Liver (tissue), 9 donors: ENCODE measurements around the gene TMPRSS7. TPM values are rescaled to one million over a fixed set of nuclear protein-coding genes. Genes with fewer than 3 reads are reported as not detected.

Source experiments
- DNase-seq: peaks from one replicate; pipeline ENCODE4 v3.0.0-alpha.2; 2017; ENCODE audit warnings: low spot score
- H3K27ac ChIP-seq, 2 donors: one replicate each; pipeline ENCODE4 v1.7.0; 2013; ENCODE audit warnings: inconsistent platforms in 2 of 2, low read length in 2 of 2, control low read depth in 1 of 2, low read depth in 1 of 2, mild to moderate bottlenecking in 1 of 2
- H3K27me3 ChIP-seq, 4 donors: one replicate each; pipeline versions ENCODE4 v1.6.1 to v1.7.0; 2013; ENCODE audit warnings: low read length in 3 of 4, inconsistent platforms in 1 of 4, mild to moderate bottlenecking in 1 of 4, moderate library complexity in 1 of 4; ENCODE audit not compliant: control insufficient read depth in 4 of 4, insufficient read depth in 4 of 4
- H3K36me3 ChIP-seq, 4 donors: one replicate each; pipeline versions ENCODE4 v1.6.1 to v1.7.0; 2013; ENCODE audit warnings: low read length in 3 of 4, mild to moderate bottlenecking in 3 of 4, low read depth in 1 of 4, moderate library complexity in 1 of 4; ENCODE audit not compliant: control insufficient read depth in 4 of 4, insufficient read depth in 3 of 4
- H3K4me1 ChIP-seq, 4 donors: one replicate each; pipeline versions ENCODE4 v1.6.1 to v1.7.0; 2013; ENCODE audit warnings: low read length in 3 of 4, mild to moderate bottlenecking in 3 of 4, moderate library complexity in 1 of 4; ENCODE audit not compliant: control insufficient read depth in 4 of 4, insufficient read depth in 4 of 4
- H3K4me3 ChIP-seq, 3 donors: one replicate each; pipeline versions ENCODE4 v1.6.1 to v1.7.0; 2013; ENCODE audit warnings: low read length in 3 of 3, control low read depth in 1 of 3, low read depth in 1 of 3, mild to moderate bottlenecking in 1 of 3
- H3K9ac ChIP-seq, 2 donors: one replicate each; pipeline ENCODE4 v1.7.0; 2013; ENCODE audit warnings: low read length in 2 of 2, mild to moderate bottlenecking in 2 of 2, moderate library complexity in 2 of 2, control low read depth in 1 of 2, low read depth in 1 of 2
- H3K9me3 ChIP-seq, 4 donors: one replicate each; pipeline versions ENCODE4 v1.6.1 to v1.7.0; 2013; ENCODE audit warnings: low read length in 3 of 4; ENCODE audit not compliant: control insufficient read depth in 4 of 4
- EGR1 ChIP-seq, 2 donors: IDR thresholded peaks; 2 replicates each; pipeline ENCODE4 v1.6.1; 2016 to 2018; ENCODE audit warnings: antibody characterized with exemption in 2 of 2, low read depth in 2 of 2
- FOXA1 ChIP-seq: IDR thresholded peaks from 2 replicates; pipeline ENCODE4 v1.6.1; 2016; ENCODE audit warnings: antibody characterized with exemption
- FOXA2 ChIP-seq: IDR thresholded peaks from 2 replicates; pipeline ENCODE4 v1.6.1; 2016; ENCODE audit warnings: antibody characterized with exemption
- GABPA ChIP-seq, 2 donors: IDR thresholded peaks in 1 of 2; conservative IDR thresholded peaks in 1 of 2; 2 replicates each; pipeline ENCODE4 v1.6.1; 2016; ENCODE audit warnings: antibody characterized with exemption in 2 of 2, mild to moderate bottlenecking in 1 of 2, moderate library complexity in 1 of 2
- HNF4A ChIP-seq, 2 donors: conservative IDR thresholded peaks; 2 replicates each; pipeline ENCODE4 v1.6.1; 2016; ENCODE audit warnings: antibody characterized with exemption in 2 of 2, mild to moderate bottlenecking in 2 of 2
- HNF4G ChIP-seq: IDR thresholded peaks from 2 replicates; pipeline ENCODE4 v1.6.1; 2016; ENCODE audit warnings: antibody characterized with exemption
- JUND ChIP-seq, 2 donors: IDR thresholded peaks; 2 replicates each; pipeline ENCODE4 v1.6.1; 2016; ENCODE audit warnings: antibody characterized with exemption in 2 of 2
- MAX ChIP-seq: IDR thresholded peaks from 2 replicates; pipeline ENCODE4 v1.6.1; 2016; ENCODE audit warnings: antibody characterized with exemption
- NR2F2 ChIP-seq: IDR thresholded peaks from 2 replicates; pipeline ENCODE4 v1.6.1; 2016; ENCODE audit warnings: antibody characterized with exemption
- RAD21 ChIP-seq, 2 donors: IDR thresholded peaks; 2 replicates each; pipeline ENCODE4 v1.6.1; 2016; ENCODE audit warnings: antibody characterized with exemption in 2 of 2, mild to moderate bottlenecking in 2 of 2
- REST ChIP-seq: IDR thresholded peaks from 2 replicates; pipeline ENCODE4 v1.6.1; 2016; ENCODE audit warnings: antibody characterized with exemption, mild to moderate bottlenecking
- RXRA ChIP-seq, 2 donors: IDR thresholded peaks; 2 replicates each; pipeline ENCODE4 v1.6.1; 2017 to 2018; ENCODE audit warnings: antibody characterized with exemption in 2 of 2, mild to moderate bottlenecking in 1 of 2
- SP1 ChIP-seq: IDR thresholded peaks from 2 replicates; pipeline ENCODE4 v1.6.1; 2018; ENCODE audit warnings: antibody characterized with exemption, mild to moderate bottlenecking
- TAF1 ChIP-seq: conservative IDR thresholded peaks from 2 replicates; pipeline ENCODE4 v1.6.1; 2016; ENCODE audit warnings: antibody characterized with exemption, mild to moderate bottlenecking
- YY1 ChIP-seq: IDR thresholded peaks from 2 replicates; pipeline ENCODE4 v1.6.1; 2016; ENCODE audit warnings: antibody characterized with exemption, mild to moderate bottlenecking
- WGBS: extraction: QIAGEN DNeasy Blood & Tissue Kit; methylation state at CpG from one replicate; pipeline ENCODE4 v1.1.7; 2013; 5-methylcytosine and 5-hydroxymethylcytosine counted together
- polyA plus RNA-seq, 2 donors: library from polyadenylated mRNA; stranded (reverse) in 1 of 2; unstranded in 1 of 2; fragments of 200-250 nt in 1 of 2; fragments of >200 nt in 1 of 2; fragmentation: Nextera tagmentation in 1 of 2; extraction: Ambion mirVana in 1 of 2; gene quantifications; one replicate each; pipeline versions ENCODE4 v1.2.1 to v1.2.3, GENCODE V29; 2013 to 2015
- total RNA-seq, 2 donors: library from RNA; depleted of rRNA; stranded (reverse); fragments of >200 nt; gene quantifications; one replicate each; pipeline ENCODE4 v1.2.3, GENCODE V29; 2014
- TF ChIP-seq, protein P1 (sequence below): fragments of 150-350 bp; IDR thresholded peaks from 2 replicates; pipeline ENCODE4 v1.5.1; 2017; ENCODE audit warnings: improper control_type of control experiment, low read depth, low read length; ENCODE audit not compliant: missing input control
- TF ChIP-seq, protein P2 (sequence below): IDR thresholded peaks from 2 replicates; pipeline ENCODE4 v1.6.1; 2016; ENCODE audit warnings: antibody characterized with exemption
- TF ChIP-seq, protein P3 (sequence below): IDR thresholded peaks from 2 replicates; pipeline ENCODE4 v1.6.1; 2016; ENCODE audit warnings: antibody characterized with exemption
- donor health status: healthy.
- donor health status: healthy.
- donor health status: healthy.
- donor health status: healthy.
- donor health status: healthy.

The TMPRSS7 gene
- total and polyA plus RNA-seq, 4 donors = not detected

DNA sequence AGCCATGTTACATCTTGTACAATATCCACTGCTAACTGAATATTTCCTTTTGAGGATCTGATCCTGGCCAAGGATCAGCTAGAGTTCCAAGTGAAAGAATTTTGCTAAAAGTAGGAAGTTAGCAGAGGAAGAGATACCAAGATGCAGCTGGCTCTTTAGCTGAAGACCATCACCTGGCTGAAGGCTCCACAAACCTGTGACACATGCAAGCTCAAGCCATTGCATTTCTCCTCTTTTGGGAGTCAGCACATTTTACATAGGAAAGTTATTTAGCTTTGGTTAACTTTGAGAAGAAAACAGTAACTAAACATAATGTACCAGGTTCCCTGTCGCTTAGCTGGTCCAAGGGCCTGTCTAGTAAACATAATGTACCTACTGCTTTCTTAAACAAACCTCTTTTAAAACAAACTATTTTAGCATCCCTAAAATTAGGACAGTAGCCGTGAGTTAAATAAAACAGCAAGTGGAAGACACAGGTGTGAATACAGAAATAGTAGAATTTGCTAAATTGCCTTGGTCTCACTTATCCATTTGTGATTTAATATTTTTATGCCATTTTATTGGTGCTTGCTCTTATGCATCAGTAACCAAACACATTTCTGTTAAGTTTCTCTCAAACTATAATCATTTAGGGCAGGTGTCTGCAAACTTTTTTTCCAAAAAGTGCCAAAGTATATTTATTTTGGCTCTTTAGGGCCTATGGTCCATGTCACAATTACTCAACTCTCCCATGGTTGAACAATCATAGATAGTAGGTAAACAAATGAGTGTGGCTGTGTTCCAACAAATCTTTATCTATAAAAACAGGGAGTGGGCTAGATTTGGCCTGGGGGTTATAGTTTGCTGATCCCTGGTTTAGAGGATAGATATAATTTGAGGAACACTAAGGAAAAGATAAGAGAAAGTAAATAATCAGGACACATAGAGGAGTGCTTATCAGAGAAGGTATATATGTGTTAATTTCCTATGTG, 87.3 kb downstream of the TMPRSS7 start:
- WGBS = 89% methylated on average over 2 of the region's 2 CpGs
- H3K4me1 ChIP-seq = peaks cover 0 to 5% (median 0%) of the 10 kb centered on the region in 4 donors
- DNase-seq = no peak
- H3K9me3 ChIP-seq = no peaks in the 10 kb centered on the region
- peaks cover 0 to 5% (median 0%) of the 10 kb centered on the region in 4 donors for H3K27me3 ChIP-seq
- no peak overlapping the region for H3K4me3 ChIP-seq
- TF ChIP-seq RAD21 (IDR thresholded peaks at IDR 0.05) (no peak), GABPA (IDR thresholded peaks at IDR 0.05 in 1 of 2, conservative IDR thresholded peaks at IDR 0.05 in 1 of 2) (no peak), JUND (IDR thresholded peaks at IDR 0.05) (no peak), TAF1 (no peak), YY1 (no peak), HNF4G (no peak), HNF4A (conservative IDR thresholded peaks at IDR 0.05) (no peak), NR2F2 (no peak), EGR1 (IDR thresholded peaks at IDR 0.05; ENCODE audit: low read depth in 2 of 2) (no peak), REST (no peak), FOXA2 (no peak), MAX (no peak), RXRA (IDR thresholded peaks at IDR 0.05) (no peak), FOXA1 (no peak), SP1 (no peak)
- TF ChIP-seq, protein P1, sequence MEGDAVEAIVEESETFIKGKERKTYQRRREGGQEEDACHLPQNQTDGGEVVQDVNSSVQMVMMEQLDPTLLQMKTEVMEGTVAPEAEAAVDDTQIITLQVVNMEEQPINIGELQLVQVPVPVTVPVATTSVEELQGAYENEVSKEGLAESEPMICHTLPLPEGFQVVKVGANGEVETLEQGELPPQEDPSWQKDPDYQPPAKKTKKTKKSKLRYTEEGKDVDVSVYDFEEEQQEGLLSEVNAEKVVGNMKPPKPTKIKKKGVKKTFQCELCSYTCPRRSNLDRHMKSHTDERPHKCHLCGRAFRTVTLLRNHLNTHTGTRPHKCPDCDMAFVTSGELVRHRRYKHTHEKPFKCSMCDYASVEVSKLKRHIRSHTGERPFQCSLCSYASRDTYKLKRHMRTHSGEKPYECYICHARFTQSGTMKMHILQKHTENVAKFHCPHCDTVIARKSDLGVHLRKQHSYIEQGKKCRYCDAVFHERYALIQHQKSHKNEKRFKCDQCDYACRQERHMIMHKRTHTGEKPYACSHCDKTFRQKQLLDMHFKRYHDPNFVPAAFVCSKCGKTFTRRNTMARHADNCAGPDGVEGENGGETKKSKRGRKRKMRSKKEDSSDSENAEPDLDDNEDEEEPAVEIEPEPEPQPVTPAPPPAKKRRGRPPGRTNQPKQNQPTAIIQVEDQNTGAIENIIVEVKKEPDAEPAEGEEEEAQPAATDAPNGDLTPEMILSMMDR = no peak
- TF ChIP-seq, protein P2, sequence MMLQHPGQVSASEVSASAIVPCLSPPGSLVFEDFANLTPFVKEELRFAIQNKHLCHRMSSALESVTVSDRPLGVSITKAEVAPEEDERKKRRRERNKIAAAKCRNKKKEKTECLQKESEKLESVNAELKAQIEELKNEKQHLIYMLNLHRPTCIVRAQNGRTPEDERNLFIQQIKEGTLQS = no peak
- H3K27ac ChIP-seq = no peak overlapping the region
- no peak overlapping the region for H3K9ac ChIP-seq
- no peaks in the 10 kb centered on the region for H3K36me3 ChIP-seq

DNA sequence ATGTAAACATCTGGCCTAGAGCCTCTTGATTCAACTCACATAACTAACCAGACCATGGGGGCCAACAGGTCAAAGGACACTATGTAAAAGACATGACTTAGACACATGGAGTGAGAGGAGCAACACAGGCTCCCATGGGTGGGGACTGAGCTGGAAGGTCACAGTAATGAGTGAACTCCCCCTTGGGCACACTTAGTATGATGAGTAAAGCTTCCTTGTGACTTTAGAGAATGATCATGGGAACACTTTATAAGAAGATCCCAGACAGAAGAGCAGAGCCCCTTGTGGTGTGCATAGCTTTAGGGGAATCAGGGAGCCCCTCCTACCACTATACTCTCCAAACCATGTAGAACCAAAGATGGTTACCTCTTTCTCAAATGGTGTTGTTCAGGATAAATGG, 88.3 kb downstream of the TMPRSS7 start:
- Histone ChIP-seq H3K36me3 (no peaks in the 10 kb centered on the region), H3K27me3 (peaks cover 0 to 5% (median 0%) of the 10 kb centered on the region in 4 donors), H3K9me3 (no peaks in the 10 kb centered on the region), H3K4me3 (no peak overlapping the region), H3K9ac (no peak overlapping the region), H3K4me1 (peaks cover 0 to 5% (median 0%) of the 10 kb centered on the region in 4 donors), H3K27ac (no peak overlapping the region)
- DNase-seq = no peak
- TF ChIP-seq, protein P2 = no peak
- TF ChIP-seq EGR1 (IDR thresholded peaks at IDR 0.05; ENCODE audit: low read depth in 2 of 2) (no peak), FOXA2 (no peak), GABPA (IDR thresholded peaks at IDR 0.05 in 1 of 2, conservative IDR thresholded peaks at IDR 0.05 in 1 of 2) (no peak), FOXA1 (no peak), YY1 (no peak)
- TF ChIP-seq, protein P3, sequence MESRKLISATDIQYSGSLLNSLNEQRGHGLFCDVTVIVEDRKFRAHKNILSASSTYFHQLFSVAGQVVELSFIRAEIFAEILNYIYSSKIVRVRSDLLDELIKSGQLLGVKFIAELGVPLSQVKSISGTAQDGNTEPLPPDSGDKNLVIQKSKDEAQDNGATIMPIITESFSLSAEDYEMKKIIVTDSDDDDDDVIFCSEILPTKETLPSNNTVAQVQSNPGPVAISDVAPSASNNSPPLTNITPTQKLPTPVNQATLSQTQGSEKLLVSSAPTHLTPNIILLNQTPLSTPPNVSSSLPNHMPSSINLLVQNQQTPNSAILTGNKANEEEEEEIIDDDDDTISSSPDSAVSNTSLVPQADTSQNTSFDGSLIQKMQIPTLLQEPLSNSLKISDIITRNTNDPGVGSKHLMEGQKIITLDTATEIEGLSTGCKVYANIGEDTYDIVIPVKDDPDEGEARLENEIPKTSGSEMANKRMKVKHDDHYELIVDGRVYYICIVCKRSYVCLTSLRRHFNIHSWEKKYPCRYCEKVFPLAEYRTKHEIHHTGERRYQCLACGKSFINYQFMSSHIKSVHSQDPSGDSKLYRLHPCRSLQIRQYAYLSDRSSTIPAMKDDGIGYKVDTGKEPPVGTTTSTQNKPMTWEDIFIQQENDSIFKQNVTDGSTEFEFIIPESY = no peak
- TF ChIP-seq, protein P1 = no peak
